ENCODE measurements around the gene DNAH1.

DNA sequence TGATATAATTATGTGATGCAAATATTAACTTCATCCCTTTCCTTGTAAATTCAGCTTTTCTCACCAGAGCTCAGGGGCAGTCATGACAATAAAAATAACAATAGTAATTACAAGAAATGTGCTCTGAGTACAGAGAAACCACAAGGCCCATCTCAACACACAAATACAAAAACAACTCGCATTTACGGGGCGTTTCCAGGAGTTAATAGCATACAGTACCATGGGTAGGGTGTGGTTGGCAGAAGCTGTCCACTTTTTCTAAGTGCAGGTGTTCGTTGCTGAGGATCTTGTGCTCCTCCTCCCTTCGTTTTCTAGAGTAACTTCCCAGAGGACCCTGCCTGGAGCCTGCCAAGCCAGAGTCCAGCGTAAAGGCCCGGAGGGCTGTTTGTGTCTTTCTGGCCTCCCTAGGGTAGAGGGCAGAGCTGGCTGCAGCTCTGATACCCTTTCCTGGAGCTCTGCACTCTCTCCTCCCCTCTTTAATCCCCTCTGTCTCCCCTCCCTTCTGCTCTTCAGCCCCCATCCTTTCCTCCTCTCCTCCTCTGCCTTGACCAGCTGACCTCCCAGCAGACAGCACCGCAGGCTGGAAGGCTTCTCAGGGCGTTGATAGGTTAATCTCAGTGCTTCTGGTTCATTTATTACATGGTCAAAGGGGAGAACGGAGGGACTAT is 117.3 kb downstream of the DNAH1 start:
- TF ChIP-seq, protein P1, sequence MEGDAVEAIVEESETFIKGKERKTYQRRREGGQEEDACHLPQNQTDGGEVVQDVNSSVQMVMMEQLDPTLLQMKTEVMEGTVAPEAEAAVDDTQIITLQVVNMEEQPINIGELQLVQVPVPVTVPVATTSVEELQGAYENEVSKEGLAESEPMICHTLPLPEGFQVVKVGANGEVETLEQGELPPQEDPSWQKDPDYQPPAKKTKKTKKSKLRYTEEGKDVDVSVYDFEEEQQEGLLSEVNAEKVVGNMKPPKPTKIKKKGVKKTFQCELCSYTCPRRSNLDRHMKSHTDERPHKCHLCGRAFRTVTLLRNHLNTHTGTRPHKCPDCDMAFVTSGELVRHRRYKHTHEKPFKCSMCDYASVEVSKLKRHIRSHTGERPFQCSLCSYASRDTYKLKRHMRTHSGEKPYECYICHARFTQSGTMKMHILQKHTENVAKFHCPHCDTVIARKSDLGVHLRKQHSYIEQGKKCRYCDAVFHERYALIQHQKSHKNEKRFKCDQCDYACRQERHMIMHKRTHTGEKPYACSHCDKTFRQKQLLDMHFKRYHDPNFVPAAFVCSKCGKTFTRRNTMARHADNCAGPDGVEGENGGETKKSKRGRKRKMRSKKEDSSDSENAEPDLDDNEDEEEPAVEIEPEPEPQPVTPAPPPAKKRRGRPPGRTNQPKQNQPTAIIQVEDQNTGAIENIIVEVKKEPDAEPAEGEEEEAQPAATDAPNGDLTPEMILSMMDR (conservative IDR thresholded peaks at IDR 0.05; ENCODE audit: low read depth in 2 of 2) = no peak
- TF ChIP-seq, protein P2, sequence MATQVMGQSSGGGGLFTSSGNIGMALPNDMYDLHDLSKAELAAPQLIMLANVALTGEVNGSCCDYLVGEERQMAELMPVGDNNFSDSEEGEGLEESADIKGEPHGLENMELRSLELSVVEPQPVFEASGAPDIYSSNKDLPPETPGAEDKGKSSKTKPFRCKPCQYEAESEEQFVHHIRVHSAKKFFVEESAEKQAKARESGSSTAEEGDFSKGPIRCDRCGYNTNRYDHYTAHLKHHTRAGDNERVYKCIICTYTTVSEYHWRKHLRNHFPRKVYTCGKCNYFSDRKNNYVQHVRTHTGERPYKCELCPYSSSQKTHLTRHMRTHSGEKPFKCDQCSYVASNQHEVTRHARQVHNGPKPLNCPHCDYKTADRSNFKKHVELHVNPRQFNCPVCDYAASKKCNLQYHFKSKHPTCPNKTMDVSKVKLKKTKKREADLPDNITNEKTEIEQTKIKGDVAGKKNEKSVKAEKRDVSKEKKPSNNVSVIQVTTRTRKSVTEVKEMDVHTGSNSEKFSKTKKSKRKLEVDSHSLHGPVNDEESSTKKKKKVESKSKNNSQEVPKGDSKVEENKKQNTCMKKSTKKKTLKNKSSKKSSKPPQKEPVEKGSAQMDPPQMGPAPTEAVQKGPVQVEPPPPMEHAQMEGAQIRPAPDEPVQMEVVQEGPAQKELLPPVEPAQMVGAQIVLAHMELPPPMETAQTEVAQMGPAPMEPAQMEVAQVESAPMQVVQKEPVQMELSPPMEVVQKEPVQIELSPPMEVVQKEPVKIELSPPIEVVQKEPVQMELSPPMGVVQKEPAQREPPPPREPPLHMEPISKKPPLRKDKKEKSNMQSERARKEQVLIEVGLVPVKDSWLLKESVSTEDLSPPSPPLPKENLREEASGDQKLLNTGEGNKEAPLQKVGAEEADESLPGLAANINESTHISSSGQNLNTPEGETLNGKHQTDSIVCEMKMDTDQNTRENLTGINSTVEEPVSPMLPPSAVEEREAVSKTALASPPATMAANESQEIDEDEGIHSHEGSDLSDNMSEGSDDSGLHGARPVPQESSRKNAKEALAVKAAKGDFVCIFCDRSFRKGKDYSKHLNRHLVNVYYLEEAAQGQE (IDR thresholded peaks at IDR 0.05; ENCODE audit: unreplicated experiment) = no peak
- TF ChIP-seq EZH2 (IDR thresholded peaks at IDR 0.05; ENCODE audit: low read depth, unreplicated experiment) (no peak), CREB1 (CRISPR knock-in tag; IDR thresholded peaks at IDR 0.05; ENCODE audit: low read depth) (no peak), POLR2AphosphoS5 (IDR thresholded peaks at IDR 0.05; ENCODE audit: low read depth) (no peak), STAT1 (IDR thresholded peaks at IDR 0.05; ENCODE audit: unreplicated experiment) (no peak), EZH2phosphoT487 (IDR thresholded peaks at IDR 0.05; ENCODE audit: unreplicated experiment) (no peak), JUNB (IDR thresholded peaks at IDR 0.05; ENCODE audit: unreplicated experiment) (no peak), ZNF114 (CRISPR knock-in tag; IDR thresholded peaks at IDR 0.05) (no peak)

Data from GM23338 (cell line).